DOHH2 (cell line): ENCODE measurements around the gene HOXA2.

Experiments
- H3F3A ChIP-seq: fragments of 200-600 bp; sonication (generic), shearing (Covaris generic); 2 replicates; pipeline ENCODE4 v1.6.0; 2016; ENCODE audit warnings: antibody characterized with exemption, mild to moderate bottlenecking; ENCODE audit not compliant: control insufficient read depth, insufficient read depth
- H3K27ac ChIP-seq: fragments of 200-600 bp; sonication (generic); 2 replicates; pipeline ENCODE4 v1.5.1; 2014; ENCODE audit warnings: low read depth, mild to moderate bottlenecking, low read length, moderate library complexity
- H3K27me3 ChIP-seq: fragments of 200-600 bp; sonication (generic); 2 replicates; pipeline ENCODE4 v1.6.1; 2014; ENCODE audit warnings: mild to moderate bottlenecking, low read length, mixed read lengths; ENCODE audit not compliant: control insufficient read depth
- H3K36me3 ChIP-seq: fragments of 200-600 bp; sonication (generic); 2 replicates; pipeline ENCODE4 v1.6.1; 2014; ENCODE audit warnings: mild to moderate bottlenecking, low read length, moderate library complexity, mixed read lengths; ENCODE audit not compliant: control insufficient read depth
- H3K4me1 ChIP-seq: fragments of 200-600 bp; sonication (generic); 2 replicates; pipeline ENCODE4 v1.6.1; 2014; ENCODE audit warnings: mild to moderate bottlenecking, low read length, mixed read lengths; ENCODE audit not compliant: control insufficient read depth
- H3K4me2 ChIP-seq: fragments of 200-600 bp; sonication (generic); 2 replicates; pipeline ENCODE4 v1.6.0; 2014; ENCODE audit warnings: mild to moderate bottlenecking, low read length, moderate library complexity
- H3K4me3 ChIP-seq: fragments of 200-600 bp; sonication (generic); 2 replicates; pipeline ENCODE4 v1.5.1; 2014; ENCODE audit warnings: mild to moderate bottlenecking, low read length, mixed read lengths
- H3K79me2 ChIP-seq: fragments of 200-600 bp; sonication (generic); 2 replicates; pipeline ENCODE4 v1.6.1; 2014; ENCODE audit warnings: mild to moderate bottlenecking, low read length, mixed read lengths; ENCODE audit not compliant: control insufficient read depth
- H3K9me2 ChIP-seq: fragments of 200-600 bp; sonication (generic); replicated peaks from 2 replicates; pipeline ENCODE4 v1.6.1; 2014; ENCODE audit warnings: mild to moderate bottlenecking, low read length, mixed read lengths; ENCODE audit not compliant: control insufficient read depth
- H3K9me3 ChIP-seq: fragments of 200-600 bp; sonication (generic); 2 replicates; pipeline ENCODE4 v1.6.1; 2014; ENCODE audit warnings: antibody characterized with exemption, low read length, mixed read lengths; ENCODE audit not compliant: control insufficient read depth, insufficient read depth
- H4K20me1 ChIP-seq: fragments of 200-600 bp; sonication (generic); 2 replicates; pipeline ENCODE4 v1.6.0; 2014; ENCODE audit warnings: low read depth, mild to moderate bottlenecking, antibody characterized with exemption, low read length, moderate library complexity; ENCODE audit not compliant: control insufficient read depth, insufficient read depth
- EZH2phosphoT487 ChIP-seq: fragments of 200-600 bp; sonication (generic); IDR thresholded peaks from 2 replicates; pipeline ENCODE4 v1.6.1; 2017; ENCODE audit warnings: borderline replicate concordance, mild to moderate bottlenecking, antibody characterized with exemption, low read length, moderate library complexity, mixed read lengths
- TF ChIP-seq, protein P1 (sequence below): fragments of 200-600 bp; sonication (generic); IDR thresholded peaks from one replicate; pipeline ENCODE4 v1.5.1; 2014; ENCODE audit warnings: antibody characterized with exemption, mild to moderate bottlenecking, low read depth, low read length; ENCODE audit not compliant: poor library complexity, severe bottlenecking

Gene HOXA2

GRCh38 chr7:27128776-27129728 is 26.6 kb upstream of the HOXA2 start:
- H3K9me2 ChIP-seq: no peaks in the 10 kb centered on the region
- H3F3A ChIP-seq: no peaks in the 10 kb centered on the region
- H3K9me3 ChIP-seq: no peaks in the 10 kb centered on the region
- no peak overlapping the region for H3K4me2 ChIP-seq
- no peaks in the 10 kb centered on the region for H3K79me2 ChIP-seq
- H4K20me1 ChIP-seq: no peaks in the 10 kb centered on the region
- H3K27me3 ChIP-seq: peaks cover 44% of the 10 kb centered on the region
- TF ChIP-seq EZH2phosphoT487: no peak
- TF ChIP-seq, protein P1, sequence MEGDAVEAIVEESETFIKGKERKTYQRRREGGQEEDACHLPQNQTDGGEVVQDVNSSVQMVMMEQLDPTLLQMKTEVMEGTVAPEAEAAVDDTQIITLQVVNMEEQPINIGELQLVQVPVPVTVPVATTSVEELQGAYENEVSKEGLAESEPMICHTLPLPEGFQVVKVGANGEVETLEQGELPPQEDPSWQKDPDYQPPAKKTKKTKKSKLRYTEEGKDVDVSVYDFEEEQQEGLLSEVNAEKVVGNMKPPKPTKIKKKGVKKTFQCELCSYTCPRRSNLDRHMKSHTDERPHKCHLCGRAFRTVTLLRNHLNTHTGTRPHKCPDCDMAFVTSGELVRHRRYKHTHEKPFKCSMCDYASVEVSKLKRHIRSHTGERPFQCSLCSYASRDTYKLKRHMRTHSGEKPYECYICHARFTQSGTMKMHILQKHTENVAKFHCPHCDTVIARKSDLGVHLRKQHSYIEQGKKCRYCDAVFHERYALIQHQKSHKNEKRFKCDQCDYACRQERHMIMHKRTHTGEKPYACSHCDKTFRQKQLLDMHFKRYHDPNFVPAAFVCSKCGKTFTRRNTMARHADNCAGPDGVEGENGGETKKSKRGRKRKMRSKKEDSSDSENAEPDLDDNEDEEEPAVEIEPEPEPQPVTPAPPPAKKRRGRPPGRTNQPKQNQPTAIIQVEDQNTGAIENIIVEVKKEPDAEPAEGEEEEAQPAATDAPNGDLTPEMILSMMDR: no peak
- no peak overlapping the region for H3K4me3 ChIP-seq
- H3K36me3 ChIP-seq: no peaks in the 10 kb centered on the region
- no peaks in the 10 kb centered on the region for H3K4me1 ChIP-seq
- no peak overlapping the region for H3K27ac ChIP-seq

GRCh38 chr7:27128034-27128433 is 25.6 kb upstream of the HOXA2 start:
- Histone ChIP-seq H3K27ac (no peak overlapping the region), H3K27me3 (peaks cover 34% of the 10 kb centered on the region), H3K36me3 (no peaks in the 10 kb centered on the region), H3K4me3 (no peak overlapping the region), H3F3A (no peaks in the 10 kb centered on the region), H4K20me1 (no peaks in the 10 kb centered on the region), H3K79me2 (no peaks in the 10 kb centered on the region), H3K9me2 (no peaks in the 10 kb centered on the region), H3K9me3 (no peaks in the 10 kb centered on the region), H3K4me1 (no peaks in the 10 kb centered on the region), H3K4me2 (no peak overlapping the region)
- TF ChIP-seq, protein P1: no peak
- TF ChIP-seq EZH2phosphoT487: no peak

GRCh38 chr7:27126596-27127327 is 24.3 kb upstream of the HOXA2 start:
- Histone ChIP-seq H3K27me3 (peaks cover 30% of the 10 kb centered on the region), H3K9me3 (no peaks in the 10 kb centered on the region), H3K4me3 (no peak overlapping the region), H3K4me1 (no peaks in the 10 kb centered on the region), H3K9me2 (no peaks in the 10 kb centered on the region), H3F3A (no peaks in the 10 kb centered on the region), H4K20me1 (no peaks in the 10 kb centered on the region), H3K36me3 (no peaks in the 10 kb centered on the region), H3K27ac (no peak overlapping the region), H3K79me2 (no peaks in the 10 kb centered on the region), H3K4me2 (no peak overlapping the region)
- no peak for TF ChIP-seq EZH2phosphoT487
- TF ChIP-seq, protein P1: no peak
